Nucleus accumbens (tissue), 56 donors: ENCODE measurements around the gene PDE3A.

Experiments used
- DNase-seq, 56 donors: peaks; one replicate each; lab custom pipeline; 2025; lab: John Stamatoyannopoulos, UW

PDE3A gene

GRCh38 chr12:20489645-20490044, 121.3 kb downstream of the PDE3A start:
- no peak for DNase-seq

GRCh38 chr12:20490213-20490612, 121.9 kb downstream of the PDE3A start:
- DNase-seq = no peak

DNA sequence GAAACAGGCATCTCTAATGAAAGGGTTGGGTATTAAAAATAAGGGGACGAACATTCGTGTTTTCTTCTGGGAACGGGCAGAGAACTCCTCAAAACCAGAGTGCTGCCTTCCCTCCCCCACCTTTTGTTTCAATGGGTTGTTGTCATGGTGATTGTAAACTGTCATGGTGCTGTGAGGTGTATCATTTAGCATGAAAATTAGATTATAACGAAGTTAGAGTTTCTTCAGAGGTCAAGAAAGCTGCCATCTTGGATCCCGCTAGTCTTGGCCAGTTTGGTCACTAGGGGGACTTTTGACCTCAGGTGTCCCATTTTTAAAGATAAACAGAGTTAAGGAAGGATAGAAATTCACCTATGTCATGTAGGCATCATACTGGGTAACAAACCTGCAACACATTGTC, 123.0 kb downstream of the PDE3A start:
- DNase-seq = no peak

GRCh38 chr12:20492251-20492760, 124.0 kb downstream of the PDE3A start:
- no peak for DNase-seq

- no peak for DNase-seq
These were observed 125.6 kb downstream of the PDE3A start for GRCh38 chr12:20493934-20494333.

GRCh38 chr12:20494851-20495250, 126.5 kb downstream of the PDE3A start:
- no peak for DNase-seq

- no peak for DNase-seq
These were observed 127.7 kb downstream of the PDE3A start for GRCh38 chr12:20495997-20496396.

- DNase-seq = no peak
These were observed 129.4 kb downstream of the PDE3A start for GRCh38 chr12:20497707-20498106.

GRCh38 chr12:20501958-20502357, 133.6 kb downstream of the PDE3A start:
- DNase-seq = no peak

DNA sequence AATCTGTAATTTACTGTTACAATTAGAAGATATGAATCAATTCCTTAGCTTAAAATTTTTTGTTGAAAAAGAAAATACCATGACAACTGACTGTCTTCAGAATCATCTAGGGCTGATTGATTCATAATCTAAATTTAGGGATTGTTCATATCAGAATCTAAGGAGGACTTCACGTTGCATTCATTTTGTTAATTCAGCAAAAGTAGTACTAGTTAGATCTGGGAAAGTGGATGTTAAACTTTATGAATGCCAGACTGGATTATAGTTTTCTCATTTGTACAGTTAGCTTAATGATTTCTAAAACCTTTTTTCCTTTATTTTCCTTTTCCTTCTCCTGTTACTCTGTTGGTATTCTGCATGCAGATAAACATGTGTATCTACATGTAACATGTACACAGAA, 135.5 kb downstream of the PDE3A start:
- DNase-seq = no peak

DNA sequence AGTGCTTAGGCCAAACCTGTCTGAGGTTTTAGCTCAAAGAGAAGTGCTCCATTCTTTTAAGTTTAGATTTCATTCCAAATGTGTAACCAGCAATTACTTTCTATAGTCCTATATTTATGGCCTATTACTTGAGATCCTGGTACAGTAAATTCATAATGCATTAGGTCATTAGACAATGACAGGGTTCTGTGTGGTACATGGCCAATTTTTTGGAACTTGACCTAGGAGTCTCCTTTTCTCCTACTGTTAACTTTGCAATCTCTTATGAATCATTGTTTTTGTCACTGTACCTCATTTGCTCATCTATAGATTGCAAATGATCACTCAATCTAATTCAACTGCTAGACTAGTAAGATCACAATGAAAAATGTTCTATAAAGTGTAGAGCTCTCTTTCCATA, 136.7 kb downstream of the PDE3A start:
- DNase-seq = no peak

GRCh38 chr12:20507056-20507455, 138.7 kb downstream of the PDE3A start:
- no peak for DNase-seq

GRCh38 chr12:20507711-20508110, 139.4 kb downstream of the PDE3A start:
- no peak for DNase-seq

DNA sequence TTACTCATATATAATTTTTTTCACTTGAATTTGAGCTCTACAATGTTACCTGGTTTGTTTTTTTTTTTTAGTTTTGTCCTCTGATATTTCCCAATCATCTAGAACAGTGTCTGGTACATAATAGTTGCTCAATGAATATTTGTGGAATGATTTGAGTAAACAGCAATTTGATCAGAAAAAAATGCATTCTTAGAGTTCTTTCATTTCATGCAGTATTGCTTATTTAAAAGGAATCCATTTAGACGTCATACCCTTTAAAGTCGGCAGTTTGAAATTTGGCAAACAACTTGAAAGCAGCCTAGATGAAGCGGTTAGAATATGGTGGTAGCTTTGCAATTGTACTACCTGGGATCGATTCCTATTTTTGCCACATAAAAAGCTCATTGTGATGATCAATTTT, 140.0 kb downstream of the PDE3A start:
- no peak for DNase-seq

GRCh38 chr12:20508962-20509361, 140.6 kb downstream of the PDE3A start:
- DNase-seq = no peak

- no peak for DNase-seq
These were observed 142.5 kb downstream of the PDE3A start for GRCh38 chr12:20510811-20511210.

- no peak for DNase-seq
These were observed 144.9 kb downstream of the PDE3A start for GRCh38 chr12:20513189-20513588.

- no peak for DNase-seq
These were observed 146.3 kb downstream of the PDE3A start for GRCh38 chr12:20514598-20514997.

- DNase-seq = peak in 2 of 56 donors; percentile 3 to 9
These were observed 152.2 kb downstream of the PDE3A start for GRCh38 chr12:20520532-20520931.

GRCh38 chr12:20523658-20524057, 155.3 kb downstream of the PDE3A start:
- DNase-seq = no peak

DNA sequence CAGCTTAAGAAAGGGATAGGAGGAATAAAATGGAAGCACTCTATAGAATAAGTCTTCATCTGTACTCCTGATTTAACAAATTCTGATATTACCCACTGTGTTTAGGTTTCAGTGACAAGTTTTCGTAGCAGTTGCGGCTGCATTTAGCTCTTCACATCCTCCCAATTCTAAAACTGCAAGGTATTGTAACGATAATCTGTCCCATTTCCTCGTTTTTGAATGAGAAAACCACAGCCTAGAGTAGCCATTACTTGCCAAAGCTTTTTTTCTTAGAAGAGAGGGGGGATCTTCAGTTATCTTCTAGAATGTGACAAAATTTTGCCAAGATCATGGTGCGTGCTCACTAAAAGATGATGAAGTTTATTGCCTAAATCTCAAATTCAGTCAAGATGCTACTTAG, 155.8 kb downstream of the PDE3A start:
- DNase-seq = no peak

DNA sequence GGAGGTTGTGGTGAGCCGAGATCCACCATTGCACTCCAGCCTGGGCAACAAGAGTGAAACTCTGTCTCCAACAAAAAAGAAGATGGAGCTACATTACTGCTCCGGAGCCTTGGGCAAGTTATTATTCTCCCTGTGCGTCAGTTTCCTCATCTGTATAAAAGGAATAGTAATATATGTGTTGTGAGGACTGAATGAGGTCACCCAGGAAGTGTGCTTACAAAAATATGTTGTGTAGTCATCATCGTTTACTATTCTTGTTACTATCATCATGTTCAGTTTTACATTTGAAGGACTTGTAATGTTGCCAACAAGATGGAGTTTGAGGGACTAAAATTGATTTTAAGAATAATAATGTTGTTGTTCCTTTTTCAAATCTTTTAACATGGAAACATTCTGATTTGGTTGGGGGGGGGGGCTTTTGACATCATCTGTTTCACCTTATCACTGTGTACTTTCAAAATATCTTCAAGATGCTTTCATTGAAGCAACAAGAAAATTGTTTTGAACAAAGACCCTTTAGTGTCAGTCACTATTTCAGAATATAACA, 156.8 kb downstream of the PDE3A start:
- DNase-seq = no peak
